GM04503 (cell line): ENCODE measurements around the gene IBA57.

Source experiments
- DNase-seq: peaks from one replicate; pipeline ENCODE4 v3.0.0-alpha.2; 2012; ENCODE audit warnings: low read depth

The IBA57 gene

DNA sequence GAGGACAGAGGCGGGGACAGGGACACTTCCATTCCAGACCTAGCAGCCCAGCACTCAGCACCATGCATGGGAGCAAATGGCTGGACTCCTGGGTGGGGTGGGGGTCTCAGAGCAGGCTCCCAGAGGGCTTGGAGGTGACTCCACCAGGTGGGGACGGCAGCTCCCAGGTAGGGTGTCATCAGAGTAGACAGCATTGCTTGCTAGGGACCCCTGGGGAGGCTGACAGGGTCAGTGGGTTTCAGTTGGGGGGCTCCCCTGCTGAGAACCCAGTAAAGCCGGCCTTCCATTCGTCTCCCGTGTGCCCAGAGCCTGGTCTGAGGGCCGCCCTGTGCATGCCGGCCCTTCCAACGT, 20.6 kb upstream of the IBA57 start:
- no peak for DNase-seq

DNA sequence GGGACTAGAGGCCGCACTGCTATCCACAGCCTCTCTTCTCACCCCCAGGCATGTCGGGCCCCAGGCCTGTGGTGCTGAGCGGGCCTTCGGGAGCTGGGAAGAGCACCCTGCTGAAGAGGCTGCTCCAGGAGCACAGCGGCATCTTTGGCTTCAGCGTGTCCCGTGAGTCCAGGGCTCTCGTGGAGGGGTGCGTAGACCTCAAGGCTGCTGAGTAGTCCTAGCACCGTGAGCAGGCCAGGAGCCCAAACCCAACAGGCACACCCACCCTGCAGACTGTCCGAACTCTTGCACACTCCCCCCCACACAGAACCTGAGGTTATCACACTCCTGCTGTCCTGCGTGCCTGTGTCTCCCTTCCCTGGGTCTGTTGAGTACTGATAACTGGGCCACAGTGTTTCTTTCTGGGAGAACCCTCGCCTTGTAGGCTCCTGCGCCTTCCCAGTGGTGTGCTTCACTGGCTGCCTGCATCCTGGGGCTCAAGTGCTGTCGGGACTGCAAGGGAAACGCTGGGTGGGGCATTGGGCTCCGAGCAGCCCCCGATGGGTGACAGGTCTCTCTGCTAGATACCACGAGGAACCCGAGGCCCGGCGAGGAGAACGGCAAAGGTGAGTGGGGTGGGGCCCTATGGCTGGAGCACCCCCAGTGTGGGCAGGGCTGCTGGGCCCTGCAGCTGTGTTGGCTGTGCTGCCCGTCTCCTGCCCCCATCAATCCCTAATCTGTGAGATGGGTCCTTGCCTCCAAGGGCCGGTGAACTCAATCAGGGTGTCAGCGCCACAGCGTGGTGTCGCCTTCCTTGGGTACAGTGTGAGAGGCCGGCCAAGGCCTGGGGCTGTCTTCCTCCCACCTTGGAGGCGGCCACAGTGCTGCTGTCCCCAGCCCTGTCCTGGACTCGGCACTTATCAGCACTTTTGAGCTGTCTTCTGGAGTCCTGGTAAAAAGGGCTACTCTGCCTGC, 19.9 kb upstream of the IBA57 start:
- DNase-seq: no peak

DNA sequence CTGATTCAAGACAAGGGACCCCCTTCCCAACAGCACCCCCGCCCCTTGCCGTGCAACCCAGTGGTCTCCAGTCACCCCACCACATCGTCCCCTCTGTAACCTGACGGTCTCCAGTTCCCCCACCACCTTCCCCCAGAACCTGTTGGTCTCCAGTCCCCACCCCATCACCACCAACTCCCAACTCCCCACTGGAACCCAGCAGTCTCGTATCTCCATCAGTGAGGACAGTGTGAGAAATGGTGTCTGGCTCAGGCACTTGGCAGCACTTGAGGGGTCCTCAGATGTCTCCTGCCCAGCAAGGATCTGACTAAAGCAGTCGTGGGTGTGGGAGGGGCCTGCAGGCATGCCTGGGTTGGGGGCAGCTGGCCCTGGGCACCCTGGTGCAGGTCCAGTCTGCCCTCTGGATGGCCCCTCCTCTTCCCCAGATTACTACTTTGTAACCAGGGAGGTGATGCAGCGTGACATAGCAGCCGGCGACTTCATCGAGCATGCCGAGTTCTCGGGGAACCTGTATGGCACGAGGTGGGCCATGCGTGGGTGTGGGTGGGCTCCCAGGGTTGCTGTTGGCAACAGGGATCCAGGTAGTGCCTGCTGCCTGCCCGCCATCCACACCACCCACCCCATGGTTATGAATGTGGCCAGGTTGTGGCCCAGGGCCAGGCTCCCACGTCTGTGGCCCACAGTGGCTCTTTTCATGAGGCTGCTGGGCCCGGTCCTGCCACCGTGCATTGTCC, 19.0 kb upstream of the IBA57 start:
- no peak for DNase-seq

DNA sequence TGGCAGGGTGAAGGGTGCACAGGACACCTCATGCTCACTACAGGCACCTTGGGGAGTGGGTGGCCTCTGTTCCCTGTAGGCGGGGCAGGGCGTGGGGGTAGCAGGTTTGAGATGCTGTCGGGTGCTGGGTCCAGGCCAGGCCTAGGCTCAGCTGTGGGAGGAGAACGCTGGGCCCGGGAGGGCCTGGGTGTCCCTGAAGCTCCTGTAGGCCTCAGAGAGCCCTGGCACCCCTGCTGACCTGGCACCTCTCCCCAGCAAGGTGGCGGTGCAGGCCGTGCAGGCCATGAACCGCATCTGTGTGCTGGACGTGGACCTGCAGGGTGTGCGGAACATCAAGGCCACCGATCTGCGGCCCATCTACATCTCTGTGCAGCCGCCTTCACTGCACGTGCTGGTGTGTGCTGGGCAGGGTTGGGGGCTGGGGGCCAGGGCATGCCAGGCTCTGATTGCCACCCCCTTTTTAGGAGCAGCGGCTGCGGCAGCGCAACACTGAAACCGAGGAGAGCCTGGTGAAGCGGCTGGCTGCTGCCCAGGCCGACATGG, 18.4 kb upstream of the IBA57 start:
- no peak for DNase-seq

DNA sequence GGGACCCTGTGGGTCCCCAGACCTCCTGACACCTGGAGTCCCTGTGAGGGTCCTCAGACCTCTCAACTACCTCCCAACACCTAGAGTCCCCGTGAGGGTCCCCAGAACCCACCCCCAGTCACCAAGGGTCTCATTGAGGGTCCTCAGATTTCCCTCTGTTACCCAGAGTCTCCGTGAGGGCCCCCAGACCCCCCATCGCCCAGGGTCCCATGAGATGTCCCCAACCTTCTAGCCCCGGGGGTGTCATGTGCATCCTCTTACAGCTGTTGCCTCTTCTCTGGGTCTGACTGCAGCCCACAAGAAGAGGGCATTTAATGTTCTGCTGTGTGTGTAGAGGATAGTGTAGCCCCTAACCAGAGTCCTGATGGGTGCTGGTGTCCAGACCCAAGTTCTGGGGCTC, 17.8 kb upstream of the IBA57 start:
- no peak for DNase-seq

DNA sequence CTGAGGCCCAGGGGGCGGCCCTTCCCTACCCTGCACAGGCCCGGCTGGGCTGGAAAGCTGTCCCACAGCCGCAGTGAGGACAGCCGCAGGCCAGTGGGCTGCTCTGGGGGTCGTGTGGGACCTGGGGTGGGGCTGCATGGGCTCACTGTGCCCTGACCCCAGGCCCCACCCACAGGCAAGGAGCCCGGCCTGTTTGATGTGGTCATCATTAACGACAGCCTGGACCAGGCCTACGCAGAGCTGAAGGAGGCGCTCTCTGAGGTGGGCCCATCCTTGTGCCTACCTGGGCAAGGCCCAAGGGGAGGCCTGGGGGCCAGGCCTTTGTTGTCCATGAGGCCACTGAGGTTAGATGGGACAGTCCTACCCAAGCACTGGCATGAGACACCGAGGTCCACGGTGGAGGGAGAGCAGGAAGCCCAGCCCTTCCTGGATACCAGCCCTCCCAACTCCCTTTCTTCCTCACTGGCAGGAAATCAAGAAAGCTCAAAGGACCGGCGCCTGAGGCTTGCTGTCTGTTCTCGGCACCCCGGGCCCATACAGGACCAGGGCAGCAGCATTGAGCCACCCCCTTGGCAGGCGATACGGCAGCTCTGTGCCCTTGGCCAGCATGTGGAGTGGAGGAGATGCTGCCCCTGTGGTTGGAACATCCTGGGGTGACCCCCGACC, 17.3 kb upstream of the IBA57 start:
- DNase-seq: no peak

DNA sequence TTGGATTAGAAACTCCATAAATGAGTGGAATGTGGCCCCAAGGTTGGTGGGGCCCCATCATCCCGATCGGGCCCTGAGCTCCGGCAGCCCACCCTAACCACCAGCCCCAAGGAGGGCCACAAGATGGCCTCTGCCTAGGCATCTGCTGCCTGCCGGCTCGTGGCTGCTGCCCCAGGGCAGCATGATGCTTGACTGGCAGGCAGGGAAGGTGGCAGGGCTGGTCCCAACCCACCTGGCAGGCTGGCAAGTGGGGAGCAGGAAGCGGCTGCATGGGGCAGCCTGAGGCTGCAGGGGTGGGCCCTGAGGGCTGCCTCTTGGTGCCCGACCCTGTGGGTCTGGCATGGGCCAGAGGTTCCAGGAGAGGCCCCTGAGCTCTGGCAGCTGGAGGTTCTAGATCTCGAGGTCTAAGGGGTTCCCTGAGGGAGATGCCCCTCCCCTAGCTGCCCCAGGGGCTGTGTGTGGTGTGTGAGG, 16.6 kb upstream of the IBA57 start:
- DNase-seq: no peak

DNA sequence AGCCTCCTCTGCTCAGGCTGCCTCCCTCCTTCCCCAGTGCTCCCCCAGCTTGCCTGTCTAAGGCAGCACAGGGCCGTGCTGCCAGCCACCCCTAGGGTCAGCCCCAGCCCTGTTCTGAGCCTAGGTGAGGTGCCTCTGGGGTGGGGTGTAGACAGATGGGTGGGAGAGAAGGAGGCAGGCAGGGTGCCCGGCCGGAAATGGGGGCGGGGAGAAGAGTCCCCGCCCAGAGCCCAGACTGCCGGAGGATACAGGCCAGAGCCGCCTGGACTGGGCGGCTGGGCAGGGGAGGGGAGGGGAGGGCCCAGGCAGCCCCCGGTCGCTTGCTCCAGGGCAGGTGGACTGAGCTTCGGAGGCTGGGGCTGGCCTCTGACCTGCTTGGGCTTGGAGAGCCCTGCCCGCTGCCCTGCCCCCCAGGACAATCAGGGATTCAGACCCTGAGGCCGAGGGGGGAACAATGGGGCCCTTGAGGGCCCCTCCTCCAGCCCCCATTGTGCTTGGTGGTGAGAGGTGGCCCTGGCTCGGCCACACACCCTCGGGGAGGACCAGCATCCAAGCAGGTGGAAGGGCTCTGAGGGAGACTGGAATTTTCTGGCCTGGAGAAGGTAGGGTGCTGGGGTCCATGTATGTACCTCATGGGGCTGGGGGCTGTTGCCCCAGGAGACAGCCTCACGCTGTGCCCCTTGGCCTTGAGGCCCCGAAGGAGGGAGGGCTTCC, 16.0 kb upstream of the IBA57 start, which contains the start of gene GJC2:
TSS of gene GJC2 (plus strand) at position 525 of the 714 bp plus-strand sequence. CDS start 7,829 bp downstream, outside the sequence.
- DNase-seq: no peak

DNA sequence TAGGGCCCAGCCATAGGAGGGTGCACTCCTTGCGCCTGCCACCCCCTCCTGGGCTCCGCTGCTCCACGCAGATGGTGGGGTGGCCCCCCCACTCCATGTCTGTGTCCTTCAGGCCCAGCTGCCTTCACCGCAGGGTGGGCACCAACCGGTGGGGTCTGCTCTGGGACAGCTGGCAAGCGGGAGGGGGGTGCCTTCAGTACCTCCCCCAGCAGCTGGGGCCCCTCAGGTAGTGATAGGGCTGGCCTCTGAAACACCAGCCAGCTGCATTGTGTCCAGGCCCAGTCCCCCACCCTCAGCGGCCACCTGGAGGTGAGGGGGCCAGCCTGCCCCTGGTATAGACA, 15.5 kb upstream of the IBA57 start:
- no peak for DNase-seq

DNA sequence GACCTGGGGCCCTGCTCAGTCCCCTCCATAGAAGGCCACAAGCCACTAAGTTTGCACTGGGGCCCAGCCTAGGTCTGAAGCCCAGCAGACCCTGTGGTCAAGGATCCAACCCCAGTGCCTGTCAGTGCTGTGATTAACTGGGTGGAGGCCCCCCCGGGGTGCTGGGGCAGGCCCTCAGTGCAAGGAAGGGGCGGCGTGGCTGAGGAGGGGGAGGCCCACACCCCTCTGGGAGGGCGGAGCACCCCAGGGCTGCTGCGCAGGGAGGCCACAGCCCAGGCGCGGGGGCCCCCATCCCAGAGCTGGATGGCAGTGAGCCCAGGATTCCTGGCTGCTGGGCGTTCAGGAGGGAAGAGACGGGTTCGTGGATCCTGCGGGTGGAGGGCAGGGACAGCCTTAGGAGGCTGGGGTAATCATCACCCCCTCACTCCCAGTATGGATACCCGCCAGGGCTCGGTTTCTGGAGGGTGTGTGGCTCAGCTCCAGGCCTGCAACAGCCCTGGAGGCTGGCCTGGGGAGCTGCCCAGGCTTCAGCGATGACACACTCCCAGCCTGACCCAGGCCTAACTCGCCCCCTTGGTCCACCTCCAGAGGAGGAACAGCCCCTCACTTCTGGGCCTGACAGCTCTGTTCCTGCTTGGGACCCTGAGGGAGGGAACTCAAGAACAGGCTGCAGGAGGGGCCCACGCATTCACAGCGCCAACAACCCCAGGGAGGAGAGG, 15.0 kb upstream of the IBA57 start:
- DNase-seq: peak; percentile 61

DNA sequence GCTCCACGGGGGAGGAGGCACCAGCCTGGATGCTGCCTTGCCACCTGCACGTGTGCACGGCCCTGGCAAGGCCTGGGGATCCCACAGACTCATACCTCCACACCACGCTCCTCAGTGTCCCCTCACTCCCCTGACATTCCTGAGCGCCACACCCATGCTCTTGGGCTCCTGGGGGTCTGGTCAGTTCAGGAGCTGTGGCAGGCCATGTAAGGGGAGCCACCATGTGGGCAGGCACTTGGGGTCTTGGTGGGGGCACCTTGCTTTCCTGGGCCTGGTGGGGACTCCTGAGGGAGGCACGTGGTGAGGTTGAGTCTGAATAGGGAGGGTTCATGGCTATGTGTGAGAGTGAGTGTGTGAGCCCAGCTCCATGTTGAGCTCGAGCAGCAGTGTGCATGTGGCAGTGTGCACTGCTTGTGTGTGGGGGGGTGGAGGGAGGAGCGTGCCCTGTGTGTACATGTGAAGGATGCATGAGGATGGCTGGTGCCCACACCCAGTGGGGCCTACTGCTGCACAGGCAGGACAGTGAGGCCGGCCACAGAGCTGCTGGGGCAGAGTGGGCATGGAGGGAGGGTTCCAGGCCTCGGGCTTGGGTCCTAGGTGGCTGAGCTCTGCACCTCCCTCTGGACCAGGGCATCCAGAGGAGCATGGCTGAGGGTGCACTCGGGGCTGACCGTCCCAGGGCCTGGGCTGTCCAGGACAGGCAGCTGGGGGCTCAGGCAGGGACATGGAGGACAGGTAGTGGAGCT, 14.3 kb upstream of the IBA57 start:
- DNase-seq: no peak

DNA sequence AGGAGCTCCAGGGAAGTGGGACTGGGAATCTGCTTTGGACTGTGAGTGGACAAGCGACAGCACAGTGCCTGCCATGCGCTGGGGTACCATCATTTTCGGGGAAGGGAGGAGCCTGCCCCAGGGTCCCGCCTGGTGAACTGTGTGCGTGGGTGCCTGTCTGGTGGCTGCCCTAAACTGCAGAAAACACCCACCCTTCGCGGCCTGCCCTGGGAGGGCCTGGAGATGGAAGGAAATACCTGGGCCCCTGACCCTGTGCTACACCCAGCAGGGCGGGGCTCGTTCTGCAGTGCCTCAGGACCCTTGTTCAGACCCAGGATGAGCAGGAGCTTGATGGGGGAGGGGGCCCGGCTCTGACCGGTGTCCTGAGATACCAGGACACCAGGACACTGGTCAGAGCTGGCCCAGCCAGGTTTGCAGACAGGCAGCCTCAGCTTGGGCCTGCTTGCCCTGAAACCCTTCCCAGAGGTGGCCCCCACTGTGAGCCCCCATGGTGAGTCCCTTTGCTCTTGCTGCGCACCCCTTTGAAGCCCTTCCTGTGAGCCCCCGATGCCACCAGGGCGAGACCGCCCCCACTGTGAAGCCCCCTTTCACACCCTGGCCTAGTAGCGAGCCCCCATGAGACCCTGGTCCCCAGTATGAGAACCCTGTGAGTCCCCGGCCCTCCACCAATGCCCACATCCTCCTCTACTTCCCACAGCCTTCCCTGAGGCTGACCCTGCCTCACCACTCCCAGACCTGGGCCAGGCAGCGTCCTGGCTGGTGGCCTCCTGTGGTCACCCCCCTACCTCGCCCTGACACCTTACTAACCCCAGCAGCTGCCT, 13.3 kb upstream of the IBA57 start:
- no peak for DNase-seq

DNA sequence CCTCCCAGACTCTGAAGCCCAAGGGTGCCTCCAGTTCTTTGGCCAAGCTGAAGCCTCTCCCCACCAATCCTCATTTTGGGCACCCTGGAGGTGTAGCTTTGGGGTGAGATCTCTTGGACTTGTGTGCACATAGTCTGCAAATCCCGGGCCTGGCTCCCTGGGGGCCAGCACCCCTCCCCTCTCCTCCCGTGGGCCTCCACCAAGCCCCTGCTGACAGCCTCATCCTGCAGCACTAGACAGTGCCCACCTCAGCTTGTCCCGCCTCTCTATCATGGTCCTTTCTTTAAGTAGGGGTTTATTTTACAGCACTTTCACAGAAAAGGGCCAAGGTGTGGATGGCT, 12.7 kb upstream of the IBA57 start:
- DNase-seq: no peak

DNA sequence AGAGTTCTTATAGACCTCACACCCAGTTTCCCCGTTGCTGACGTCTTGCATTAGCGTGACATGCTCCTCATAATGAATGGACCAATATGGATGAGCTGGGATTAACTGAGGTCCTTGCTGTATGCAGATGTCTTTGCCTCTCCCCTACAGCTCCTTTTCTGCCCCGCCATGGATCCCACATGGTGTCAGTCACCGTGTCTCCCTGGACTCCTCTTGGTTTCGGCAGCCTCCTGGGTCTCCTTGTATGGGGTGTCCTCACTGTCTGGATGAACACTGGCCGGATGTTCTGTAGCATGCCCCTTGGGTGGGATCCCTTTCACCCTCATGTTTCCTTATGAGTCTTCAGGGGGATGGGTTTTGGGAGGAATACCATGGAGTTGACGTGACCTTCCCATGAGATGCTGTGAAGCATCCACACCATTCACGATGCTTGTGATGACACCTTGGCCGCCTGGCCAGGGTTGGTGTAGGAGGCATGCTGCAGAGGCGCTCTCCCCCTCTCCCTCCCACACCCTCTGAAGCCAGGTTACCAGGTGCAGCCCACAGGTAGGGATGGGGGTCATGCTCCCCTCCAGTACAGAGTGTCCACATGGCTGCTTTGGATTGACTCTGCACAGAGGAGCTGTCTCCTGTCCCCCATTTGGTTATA, 11.5 kb upstream of the IBA57 start:
- no peak for DNase-seq

DNA sequence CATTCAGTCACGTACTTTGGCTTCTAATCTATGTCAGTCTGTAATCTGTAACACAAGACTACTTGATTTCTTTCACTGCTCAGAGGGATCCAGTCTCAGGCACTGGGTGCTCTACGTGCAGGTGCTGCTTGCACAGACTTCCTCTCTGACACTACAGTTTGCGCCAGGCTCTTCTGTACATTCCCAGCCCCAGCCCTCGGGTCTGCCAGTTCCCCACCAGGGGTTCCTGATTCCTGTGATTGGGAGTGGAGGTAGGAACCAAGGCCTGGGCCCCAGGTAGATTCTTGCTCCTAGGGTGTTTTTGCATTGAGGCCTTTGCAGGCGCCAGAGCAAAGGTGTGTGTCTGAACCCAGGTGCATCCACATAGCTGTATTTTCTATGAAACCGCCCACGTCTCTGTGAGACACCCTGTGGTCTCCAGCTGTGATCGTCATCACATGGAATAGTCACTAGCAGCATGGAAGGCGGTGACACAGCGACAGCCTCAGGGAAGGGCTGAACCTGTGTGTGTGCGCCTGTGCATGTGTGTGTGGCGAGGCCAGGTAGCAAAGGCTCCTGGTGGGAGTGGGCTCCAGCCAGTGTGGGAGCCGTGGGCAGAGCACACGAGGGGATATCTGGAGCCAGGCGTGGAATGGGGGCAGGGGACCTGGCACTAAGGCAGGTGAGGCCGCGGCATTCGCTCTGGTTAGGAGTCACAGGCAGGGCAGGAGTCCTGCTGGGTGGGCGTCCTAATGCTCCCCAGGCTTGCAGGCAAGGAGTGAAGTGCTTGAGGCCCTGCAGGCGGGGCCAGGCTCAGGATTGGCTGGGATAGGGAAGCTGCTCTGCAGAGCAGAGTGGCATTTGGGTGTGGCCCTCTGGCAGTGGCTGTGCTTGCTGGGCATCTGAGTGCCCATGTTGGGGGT, 10.7 kb upstream of the IBA57 start:
- no peak for DNase-seq

DNA sequence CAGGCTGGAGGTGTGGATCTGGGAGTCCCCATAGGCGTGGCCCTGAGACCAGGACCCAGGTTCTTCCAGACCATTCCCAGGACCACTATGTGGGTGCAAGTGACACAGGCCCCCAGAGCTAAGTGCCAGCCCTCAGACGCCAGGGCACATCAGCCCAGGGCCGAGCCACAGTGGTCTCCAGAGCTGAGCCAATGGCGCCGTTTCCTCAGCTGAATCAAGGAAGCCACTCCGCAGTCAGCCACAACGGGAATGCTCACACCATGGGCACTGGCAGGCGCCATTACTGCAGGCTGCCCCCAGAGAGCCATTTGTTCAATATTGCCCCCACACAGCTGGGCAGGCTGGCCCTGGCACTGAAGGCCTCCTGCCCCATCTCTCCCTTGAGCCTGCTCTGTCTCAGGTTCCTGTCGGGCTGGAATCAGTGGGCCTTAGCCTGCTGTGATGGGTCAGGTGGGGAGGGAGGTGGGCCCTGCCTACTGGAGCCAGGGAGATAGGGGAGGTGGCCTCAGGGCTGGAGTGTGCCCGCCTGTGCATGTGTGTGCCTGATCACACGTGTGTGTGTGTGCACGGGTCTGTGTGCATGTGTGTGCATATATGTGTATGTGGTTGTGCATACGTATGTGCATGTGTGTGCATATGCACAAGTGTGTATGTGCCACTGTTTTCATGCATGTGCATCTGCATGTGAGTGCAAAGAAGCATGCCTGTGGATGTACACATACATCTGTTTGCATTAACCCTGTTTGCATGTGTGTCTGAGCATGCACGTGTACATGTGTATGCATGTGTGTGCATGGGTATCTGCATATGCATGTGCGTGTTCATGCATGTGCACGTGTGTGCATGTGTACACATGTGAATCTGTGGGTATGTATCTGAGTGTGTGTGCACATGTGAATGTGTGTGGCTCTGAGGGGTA, 9.7 kb upstream of the IBA57 start:
- DNase-seq: no peak

DNA sequence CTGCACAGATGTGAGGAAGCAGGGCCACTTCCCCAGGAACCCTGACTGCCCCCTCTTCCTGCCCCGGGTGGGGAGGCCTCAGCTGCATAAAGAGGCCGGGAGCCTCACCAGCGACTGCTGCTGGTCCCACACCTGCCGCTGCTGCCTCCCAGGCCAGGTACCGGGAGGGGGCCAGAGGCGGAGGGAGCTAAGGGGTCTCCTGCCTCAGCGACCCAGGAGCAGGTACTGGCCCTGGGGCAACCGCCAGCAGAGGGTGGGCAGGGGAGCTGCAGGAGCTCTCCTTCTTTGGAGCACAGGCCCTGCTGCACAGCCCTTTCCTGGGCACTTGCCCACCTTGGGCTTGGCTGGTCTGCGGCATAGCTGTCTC, 9.1 kb upstream of the IBA57 start:
- DNase-seq: no peak
